ENCODE measurements around the gene COL6A6.

DNA sequence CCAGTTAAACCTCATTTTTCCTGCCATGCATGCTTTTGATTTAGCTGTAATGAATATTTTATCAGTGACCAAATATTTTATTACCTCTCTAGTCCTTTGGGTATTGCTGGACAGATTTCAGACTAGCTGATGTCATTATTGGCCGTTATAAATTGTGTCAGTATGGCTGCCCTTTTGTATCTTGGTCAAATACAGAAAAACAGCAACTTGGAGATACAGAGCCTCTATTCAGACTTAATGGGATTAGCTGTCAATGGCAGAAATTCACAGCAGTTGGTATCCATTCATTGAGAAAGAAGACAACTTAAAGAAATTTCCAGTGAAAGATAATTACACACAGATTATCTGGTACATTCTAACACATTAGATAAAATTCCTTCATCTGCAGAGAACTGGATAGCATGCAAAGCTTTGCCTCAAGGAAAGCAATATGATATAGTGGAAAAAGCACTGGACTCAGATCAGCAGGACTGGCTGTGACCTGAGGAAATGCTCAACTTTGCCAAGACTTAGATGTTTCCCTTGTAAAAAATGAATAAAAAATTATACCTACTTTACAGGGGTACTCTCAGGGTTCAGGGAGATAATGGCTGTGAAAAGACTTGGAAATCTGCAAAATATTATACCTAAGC is 20.8 kb downstream of the COL6A6 start:
- TF ChIP-seq SUZ12 (IDR thresholded peaks at IDR 0.05) (no peak), L3MBTL2 (conservative IDR thresholded peaks at IDR 0.05) (no peak), NFRKB (IDR thresholded peaks at IDR 0.05) (no peak), BHLHE40 (IDR thresholded peaks at IDR 0.05; ENCODE audit: borderline replicate concordance) (no peak), FOXM1 (IDR thresholded peaks at IDR 0.05; ENCODE audit: borderline replicate concordance) (no peak), HDGF (IDR thresholded peaks at IDR 0.05; ENCODE audit: borderline replicate concordance) (no peak), FOXK2 (IDR thresholded peaks at IDR 0.05) (no peak), SP1 (IDR thresholded peaks at IDR 0.05) (no peak), CTBP1 (IDR thresholded peaks at IDR 0.05; ENCODE audit: borderline replicate concordance) (no peak), ARNT (IDR thresholded peaks at IDR 0.05) (no peak), ELF4 (IDR thresholded peaks at IDR 0.05) (no peak), ZNF384 (IDR thresholded peaks at IDR 0.05) (no peak)
- TF ChIP-seq, protein P1, sequence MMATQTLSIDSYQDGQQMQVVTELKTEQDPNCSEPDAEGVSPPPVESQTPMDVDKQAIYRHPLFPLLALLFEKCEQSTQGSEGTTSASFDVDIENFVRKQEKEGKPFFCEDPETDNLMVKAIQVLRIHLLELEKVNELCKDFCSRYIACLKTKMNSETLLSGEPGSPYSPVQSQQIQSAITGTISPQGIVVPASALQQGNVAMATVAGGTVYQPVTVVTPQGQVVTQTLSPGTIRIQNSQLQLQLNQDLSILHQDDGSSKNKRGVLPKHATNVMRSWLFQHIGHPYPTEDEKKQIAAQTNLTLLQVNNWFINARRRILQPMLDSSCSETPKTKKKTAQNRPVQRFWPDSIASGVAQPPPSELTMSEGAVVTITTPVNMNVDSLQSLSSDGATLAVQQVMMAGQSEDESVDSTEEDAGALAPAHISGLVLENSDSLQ (IDR thresholded peaks at IDR 0.05): no peak

Data from HEK293T (cell line).